H9 (cell line): ENCODE measurements around the gene ATP1A2. TPM values are rescaled to one million over a fixed set of nuclear protein-coding genes. Genes with fewer than 3 reads are reported as not detected.

ENCODE experiments used
- DNase-seq: peaks from one replicate; pipeline ENCODE4 v3.0.0-alpha.2; 2017
- H2AFZ ChIP-seq: one replicate; pipeline ENCODE4 v1.6.1; 2013; ENCODE audit warnings: mild to moderate bottlenecking, low read length, control low read depth, moderate library complexity
- H2AK5ac ChIP-seq: 2 replicates; pipeline ENCODE4 v1.6.1; 2013; ENCODE audit warnings: low read length, control low read depth, mixed read lengths; ENCODE audit not compliant: insufficient read length
- H2BK120ac ChIP-seq: one replicate; pipeline ENCODE4 v1.6.1; 2013; ENCODE audit warnings: low read depth, mild to moderate bottlenecking, low read length, control low read depth, inconsistent platforms; ENCODE audit not compliant: poor library complexity, severe bottlenecking
- H2BK12ac ChIP-seq: 2 replicates; pipeline ENCODE4 v1.6.1; 2013; ENCODE audit warnings: low read length, control low read depth, mixed read lengths, low read depth; ENCODE audit not compliant: insufficient read length
- H2BK15ac ChIP-seq: 2 replicates; pipeline ENCODE4 v1.6.1; 2013; ENCODE audit warnings: low read depth, low read length, control low read depth
- H2BK20ac ChIP-seq: one replicate; pipeline ENCODE4 v1.6.1; 2013; ENCODE audit warnings: low read depth, mild to moderate bottlenecking, low read length, control low read depth, inconsistent platforms; ENCODE audit not compliant: poor library complexity, severe bottlenecking
- H2BK5ac ChIP-seq: 2 replicates; pipeline ENCODE4 v1.6.1; 2013; ENCODE audit warnings: low read length, control low read depth, mixed read lengths; ENCODE audit not compliant: insufficient read length
- H3K14ac ChIP-seq: 2 replicates; pipeline ENCODE4 v1.6.1; 2013; ENCODE audit warnings: low read length, control low read depth; ENCODE audit not compliant: insufficient read depth
- H3K18ac ChIP-seq: 2 replicates; pipeline ENCODE4 v1.6.1; 2013; ENCODE audit warnings: low read depth, mild to moderate bottlenecking, mixed read lengths, low read length, control low read depth; ENCODE audit not compliant: insufficient read length
- H3K23ac ChIP-seq: 2 replicates; pipeline ENCODE4 v1.6.1; 2013; ENCODE audit warnings: low read length, control low read depth, mixed read lengths, low read depth; ENCODE audit not compliant: insufficient read length
- H3K23me2 ChIP-seq: 2 replicates; pipeline ENCODE4 v1.6.1; 2013; ENCODE audit warnings: low read depth, mild to moderate bottlenecking, mixed read lengths, low read length, control low read depth; ENCODE audit not compliant: insufficient read length, poor library complexity, severe bottlenecking
- H3K27ac ChIP-seq: 2 replicates; pipeline ENCODE4 v1.5.1; 2013; ENCODE audit warnings: low read length, control low read depth, mixed read lengths, low read depth; ENCODE audit not compliant: insufficient read length
- H3K27me3 ChIP-seq: 2 replicates; pipeline ENCODE4 v1.6.1; 2013; ENCODE audit warnings: low read length, control low read depth, inconsistent platforms; ENCODE audit not compliant: insufficient read depth
- H3K4ac ChIP-seq: 2 replicates; pipeline ENCODE4 v1.6.1; 2013; ENCODE audit warnings: low read depth, mild to moderate bottlenecking, control low read depth, inconsistent platforms, low read length, moderate library complexity
- H3K4me1 ChIP-seq: 2 replicates; pipeline ENCODE4 v1.6.1; 2013; ENCODE audit warnings: low read length, control low read depth, inconsistent platforms; ENCODE audit not compliant: insufficient read depth
- H3K4me2 ChIP-seq: 2 replicates; pipeline ENCODE4 v1.6.1; 2013; ENCODE audit warnings: low read length, control low read depth, mixed read lengths; ENCODE audit not compliant: insufficient read length, insufficient read depth
- H3K56ac ChIP-seq: 2 replicates; pipeline ENCODE4 v1.6.1; 2013; ENCODE audit warnings: low read depth, mild to moderate bottlenecking, mixed read lengths, low read length, control low read depth; ENCODE audit not compliant: insufficient read length
- H3K79me1 ChIP-seq: 2 replicates; pipeline ENCODE4 v1.6.1; 2013; ENCODE audit warnings: low read depth, mild to moderate bottlenecking, moderate library complexity, low read length, control low read depth, inconsistent platforms; ENCODE audit not compliant: insufficient read depth, poor library complexity, severe bottlenecking
- H3K79me2 ChIP-seq: 2 replicates; pipeline ENCODE4 v1.6.1; 2013; ENCODE audit warnings: low read length, control low read depth, inconsistent platforms; ENCODE audit not compliant: insufficient read depth
- H3K9ac ChIP-seq: 2 replicates; pipeline ENCODE4 v1.6.1; 2013; ENCODE audit warnings: low read length, control low read depth, mixed read lengths; ENCODE audit not compliant: insufficient read length; ENCODE audit errors: extremely low read depth
- H3K9me3 ChIP-seq: one replicate; pipeline ENCODE4 v1.6.1; 2013; ENCODE audit warnings: low read depth, low read length, inconsistent platforms; ENCODE audit not compliant: control insufficient read depth
- H3T11ph ChIP-seq: one replicate; pipeline ENCODE4 v1.6.1; 2013; ENCODE audit warnings: mild to moderate bottlenecking, low read length, control low read depth, inconsistent platforms
- H4K20me1 ChIP-seq: one replicate; pipeline ENCODE4 v1.6.1; 2013; ENCODE audit not compliant: control insufficient read depth, insufficient read length, insufficient read depth
- H4K5ac ChIP-seq: 2 replicates; pipeline ENCODE4 v1.6.1; 2013; ENCODE audit warnings: low read depth, mild to moderate bottlenecking, mixed read lengths, low read length, control low read depth; ENCODE audit not compliant: insufficient read length
- H4K8ac ChIP-seq: replicated peaks from 2 replicates; pipeline ENCODE4 v1.6.1; 2013; ENCODE audit warnings: low read length, control low read depth, mixed read lengths, low read depth; ENCODE audit not compliant: insufficient read length
- H4K91ac ChIP-seq: 2 replicates; pipeline ENCODE4 v1.6.1; 2013; ENCODE audit warnings: low read depth, mild to moderate bottlenecking, moderate library complexity, mixed read lengths, low read length, control low read depth; ENCODE audit not compliant: insufficient read length
- H3K27ac Mint-ChIP-seq, 3 experiments: 2 replicates in 2 of 3; 3 replicates in 1 of 3; pipeline ENCODE4 v1.8.0; 2020 to 2021; ENCODE audit warnings: mixed read lengths in 3 of 3, mild to moderate bottlenecking in 1 of 3, moderate library complexity in 1 of 3
- H3K27me3 Mint-ChIP-seq: 2 replicates; pipeline ENCODE4 v1.8.0; 2021; ENCODE audit warnings: low read depth, mild to moderate bottlenecking, moderate library complexity, mixed read lengths
- H3K36me3 Mint-ChIP-seq, 3 experiments: 2 replicates in 2 of 3; 3 replicates in 1 of 3; pipeline ENCODE4 v1.8.0; 2020 to 2021; ENCODE audit warnings: low read depth in 3 of 3, mixed read lengths in 3 of 3; ENCODE audit not compliant: insufficient read depth in 1 of 3
- H3K4me1 Mint-ChIP-seq, 2 experiments: 2 replicates each; pipeline ENCODE4 v1.8.0; 2020; ENCODE audit warnings: mixed read lengths in 2 of 2
- H3K4me3 Mint-ChIP-seq, 2 experiments: 2 replicates in 1 of 2; 3 replicates in 1 of 2; pipeline ENCODE4 v1.8.0; 2020 to 2021; ENCODE audit warnings: mild to moderate bottlenecking in 2 of 2, mixed read lengths in 2 of 2, moderate library complexity in 1 of 2
- H3K9me3 Mint-ChIP-seq, 2 experiments: 2 replicates in 1 of 2; 3 replicates in 1 of 2; pipeline ENCODE4 v1.8.0; 2020; ENCODE audit warnings: mild to moderate bottlenecking in 2 of 2, mixed read lengths in 2 of 2, moderate library complexity in 1 of 2
- WGBS: extraction: QIAGEN DNeasy Blood & Tissue Kit; methylation state at CpG from one replicate; pipeline ENCODE4 v1.1.7; 2013; ENCODE audit warnings: missing lambda C conversion rate, low lambda C conversion rate, mixed read lengths; ENCODE audit not compliant: insufficient read length; ENCODE audit errors: extremely low coverage; 5-methylcytosine and 5-hydroxymethylcytosine counted together
- total RNA-seq: library from RNA; stranded (reverse); gene quantifications from 2 replicates; pipeline ENCODE4 v1.2.1, GENCODE V29; 2021
- TF ChIP-seq, protein P1 (sequence below): fragments of 200-600 bp; sonication (generic); conservative IDR thresholded peaks from 3 replicates; pipeline ENCODE4 v1.8.0; 2021; ENCODE audit warnings: antibody characterized with exemption, mild to moderate bottlenecking

The ATP1A2 gene
- total RNA-seq, 1 experiment from 2014 or later, result 3.0 TPM

DNA sequence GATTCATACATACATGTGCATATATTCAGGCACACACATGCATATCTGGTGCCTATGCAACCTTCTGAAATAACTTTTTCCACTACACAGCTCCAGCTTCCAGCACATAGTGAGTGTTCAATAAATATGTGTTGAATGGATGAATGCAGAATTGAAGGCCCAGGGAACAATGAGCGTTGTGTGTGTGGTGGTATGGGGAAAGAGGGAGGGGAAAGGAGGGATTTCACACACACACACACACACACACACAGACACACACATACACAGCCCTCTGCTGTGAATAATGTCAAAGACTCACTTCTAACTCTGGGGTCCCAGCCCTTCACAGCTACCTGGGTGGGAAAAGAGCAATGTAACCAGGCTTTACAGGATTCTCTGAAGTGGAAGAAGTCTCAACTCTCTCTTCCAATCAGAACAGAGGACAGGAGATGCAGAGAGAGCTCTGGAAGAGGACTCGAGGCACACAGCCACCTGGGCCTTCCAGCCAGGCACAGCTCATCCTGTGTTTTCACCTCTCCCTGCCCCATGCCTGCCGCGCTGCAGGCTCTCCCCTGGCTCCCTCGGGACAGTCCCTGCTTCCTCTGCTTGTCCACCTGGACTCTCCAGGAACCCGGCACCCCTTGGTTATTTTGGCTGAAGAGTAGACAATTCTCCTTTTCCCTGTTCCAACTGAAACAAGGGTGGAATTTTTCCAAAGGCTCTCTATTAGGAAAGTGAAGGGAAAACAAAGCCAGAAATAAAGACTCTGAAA lies 11.7 kb upstream of the ATP1A2 start:
- no peak overlapping the region for H2AK5ac ChIP-seq
- H3K56ac ChIP-seq, result no peak overlapping the region
- no peak overlapping the region for H4K8ac ChIP-seq
- no peak overlapping the region for H3K4me2 ChIP-seq
- H3K27ac ChIP-seq, result no peak overlapping the region
- no peaks in the 10 kb centered on the region for H3K79me1 ChIP-seq
- no peak overlapping the region for H4K5ac ChIP-seq
- peaks cover 4% of the 10 kb centered on the region for H3K23me2 ChIP-seq
- no peak overlapping the region for H2BK5ac ChIP-seq
- Mint-ChIP-seq H3K27ac (no peak overlapping the region), H3K27me3 (peaks cover 10% of the 10 kb centered on the region), H3K4me3 (peak overlapping the region in 1 of 2 experiments; percentile 38; a peak in 1 of 5 replicates), H3K4me1 (peaks cover 33 to 49% of the 10 kb centered on the region in 2 experiments), H3K36me3 (no peaks in the 10 kb centered on the region; a peak in 1 of 7 replicates), H3K9me3 (no peaks in the 10 kb centered on the region; a peak in 1 of 5 replicates)
- peaks cover 2% of the 10 kb centered on the region; the same call in 1 of the 2 replicates for H3K4me1 ChIP-seq
- no peak for DNase-seq
- no peak overlapping the region for H2BK12ac ChIP-seq
- H2BK120ac ChIP-seq, result no peak overlapping the region
- H2AFZ ChIP-seq, result no peak overlapping the region
- no peak overlapping the region for H3K23ac ChIP-seq
- H4K20me1 ChIP-seq, result no peaks in the 10 kb centered on the region
- no peak overlapping the region for H3K4ac ChIP-seq
- no peaks in the 10 kb centered on the region for H3K79me2 ChIP-seq
- no peak overlapping the region for H4K91ac ChIP-seq
- no peak overlapping the region for H3K18ac ChIP-seq
- no CpG with 5 or more reads among the region's 6 CpGs for WGBS
- no peaks in the 10 kb centered on the region for H3K27me3 ChIP-seq
- peak overlapping the region; percentile 19; the same call in 1 of the 2 replicates for H3K14ac ChIP-seq
- TF ChIP-seq, protein P1, sequence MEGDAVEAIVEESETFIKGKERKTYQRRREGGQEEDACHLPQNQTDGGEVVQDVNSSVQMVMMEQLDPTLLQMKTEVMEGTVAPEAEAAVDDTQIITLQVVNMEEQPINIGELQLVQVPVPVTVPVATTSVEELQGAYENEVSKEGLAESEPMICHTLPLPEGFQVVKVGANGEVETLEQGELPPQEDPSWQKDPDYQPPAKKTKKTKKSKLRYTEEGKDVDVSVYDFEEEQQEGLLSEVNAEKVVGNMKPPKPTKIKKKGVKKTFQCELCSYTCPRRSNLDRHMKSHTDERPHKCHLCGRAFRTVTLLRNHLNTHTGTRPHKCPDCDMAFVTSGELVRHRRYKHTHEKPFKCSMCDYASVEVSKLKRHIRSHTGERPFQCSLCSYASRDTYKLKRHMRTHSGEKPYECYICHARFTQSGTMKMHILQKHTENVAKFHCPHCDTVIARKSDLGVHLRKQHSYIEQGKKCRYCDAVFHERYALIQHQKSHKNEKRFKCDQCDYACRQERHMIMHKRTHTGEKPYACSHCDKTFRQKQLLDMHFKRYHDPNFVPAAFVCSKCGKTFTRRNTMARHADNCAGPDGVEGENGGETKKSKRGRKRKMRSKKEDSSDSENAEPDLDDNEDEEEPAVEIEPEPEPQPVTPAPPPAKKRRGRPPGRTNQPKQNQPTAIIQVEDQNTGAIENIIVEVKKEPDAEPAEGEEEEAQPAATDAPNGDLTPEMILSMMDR, result no peak
- H3K9ac ChIP-seq, result no peak overlapping the region
- no peak overlapping the region for H2BK15ac ChIP-seq
- no peak overlapping the region for H2BK20ac ChIP-seq
- no peak overlapping the region for H3T11ph ChIP-seq
- H3K9me3 ChIP-seq, result no peaks in the 10 kb centered on the region
